HUES48 (cell line): Measurements from ENCODE around the gene ANKHD1.

Source experiments
- H3K27ac ChIP-seq: one replicate; pipeline ENCODE4 v1.7.0; 2013; ENCODE audit warnings: low read depth, low read length, inconsistent platforms
- H3K27me3 ChIP-seq: 2 replicates; pipeline ENCODE4 v1.6.1; 2013; ENCODE audit warnings: mild to moderate bottlenecking, low read length; ENCODE audit not compliant: control insufficient read depth, insufficient read depth
- H3K36me3 ChIP-seq: 2 replicates; pipeline ENCODE4 v1.6.1; 2013; ENCODE audit warnings: low read length; ENCODE audit not compliant: control insufficient read depth, insufficient read depth
- H3K4me1 ChIP-seq: 2 replicates; pipeline ENCODE4 v1.6.1; 2013; ENCODE audit warnings: mild to moderate bottlenecking, low read length; ENCODE audit not compliant: control insufficient read depth, insufficient read depth
- H3K4me3 ChIP-seq: 2 replicates; pipeline ENCODE4 v1.5.1; 2013; ENCODE audit warnings: mild to moderate bottlenecking, low read depth, low read length
- H3K9ac ChIP-seq: 2 replicates; pipeline ENCODE4 v1.6.1; 2013; ENCODE audit warnings: mild to moderate bottlenecking, low read depth, low read length, moderate library complexity
- H3K9me3 ChIP-seq: 2 replicates; pipeline ENCODE4 v1.6.1; 2013; ENCODE audit warnings: low read length; ENCODE audit not compliant: control insufficient read depth, insufficient read depth

ANKHD1 gene

DNA sequence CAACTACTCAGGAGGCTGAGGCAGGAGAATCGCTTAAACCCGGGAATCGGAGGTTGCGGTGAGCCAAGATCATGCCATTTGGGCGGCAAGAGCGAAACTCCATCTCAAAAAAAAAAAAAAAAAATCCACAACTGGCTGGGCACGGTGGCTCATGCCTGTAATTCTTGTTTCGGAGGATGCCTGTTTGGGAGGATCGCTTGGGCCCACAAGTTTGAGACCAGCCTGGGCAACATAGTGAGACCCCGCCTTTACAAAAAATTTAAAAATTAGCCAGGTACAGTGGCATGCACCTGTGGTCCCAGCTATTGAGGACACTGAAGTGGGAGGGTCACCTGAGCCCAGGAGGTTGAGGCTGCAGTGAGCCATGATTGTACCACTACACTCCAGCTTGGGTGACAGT, 144.0 kb downstream of the ANKHD1 start:
- Histone ChIP-seq H3K4me1 (peaks cover 19% of the 10 kb centered on the region), H3K36me3 (peaks cover 57% of the 10 kb centered on the region), H3K9me3 (no peaks in the 10 kb centered on the region), H3K4me3 (no peak overlapping the region), H3K27ac (no peak overlapping the region), H3K27me3 (no peaks in the 10 kb centered on the region), H3K9ac (no peak overlapping the region)

DNA sequence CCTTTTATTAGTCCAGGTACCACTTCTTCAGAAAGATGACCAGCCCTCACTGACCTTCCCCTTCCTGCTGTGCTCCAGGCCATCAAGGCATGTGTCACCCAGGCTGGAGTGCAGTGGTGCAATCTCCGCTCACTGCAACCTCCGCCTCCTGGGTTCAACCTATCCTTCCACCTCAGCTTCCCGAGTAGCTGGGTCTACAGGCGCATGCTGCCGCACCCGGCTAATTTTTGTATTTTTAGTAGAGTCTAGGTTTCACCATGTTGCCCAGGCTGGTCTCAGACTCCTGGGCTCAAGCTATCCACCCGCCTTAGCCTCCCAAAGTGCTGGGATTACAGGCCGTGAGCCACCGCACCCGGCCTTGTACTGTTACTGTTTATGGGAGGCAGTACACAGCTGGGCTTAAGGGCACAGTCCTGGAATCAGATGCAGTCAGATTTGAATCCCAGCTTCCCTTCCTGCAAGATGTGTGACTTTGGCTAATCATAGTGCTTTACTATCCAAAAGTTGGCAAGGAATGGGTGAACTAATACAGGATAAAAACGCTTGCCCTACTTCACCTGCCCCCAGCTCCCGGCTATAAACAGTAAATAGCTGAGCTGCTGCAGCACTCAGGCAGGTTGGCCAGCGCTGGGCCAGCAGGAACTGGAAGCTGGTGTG, 145.3 kb downstream of the ANKHD1 start:
- H3K4me1 ChIP-seq = peaks cover 19% of the 10 kb centered on the region
- no peaks in the 10 kb centered on the region for H3K9me3 ChIP-seq
- H3K27ac ChIP-seq = peak overlapping the region; percentile 93
- H3K27me3 ChIP-seq = no peaks in the 10 kb centered on the region
- H3K9ac ChIP-seq = peak overlapping the region; percentile 40; the same call in 1 of the 2 replicates
- H3K4me3 ChIP-seq = peak overlapping the region; percentile 43; the same call in 1 of the 2 replicates
- H3K36me3 ChIP-seq = peaks cover 57% of the 10 kb centered on the region

DNA sequence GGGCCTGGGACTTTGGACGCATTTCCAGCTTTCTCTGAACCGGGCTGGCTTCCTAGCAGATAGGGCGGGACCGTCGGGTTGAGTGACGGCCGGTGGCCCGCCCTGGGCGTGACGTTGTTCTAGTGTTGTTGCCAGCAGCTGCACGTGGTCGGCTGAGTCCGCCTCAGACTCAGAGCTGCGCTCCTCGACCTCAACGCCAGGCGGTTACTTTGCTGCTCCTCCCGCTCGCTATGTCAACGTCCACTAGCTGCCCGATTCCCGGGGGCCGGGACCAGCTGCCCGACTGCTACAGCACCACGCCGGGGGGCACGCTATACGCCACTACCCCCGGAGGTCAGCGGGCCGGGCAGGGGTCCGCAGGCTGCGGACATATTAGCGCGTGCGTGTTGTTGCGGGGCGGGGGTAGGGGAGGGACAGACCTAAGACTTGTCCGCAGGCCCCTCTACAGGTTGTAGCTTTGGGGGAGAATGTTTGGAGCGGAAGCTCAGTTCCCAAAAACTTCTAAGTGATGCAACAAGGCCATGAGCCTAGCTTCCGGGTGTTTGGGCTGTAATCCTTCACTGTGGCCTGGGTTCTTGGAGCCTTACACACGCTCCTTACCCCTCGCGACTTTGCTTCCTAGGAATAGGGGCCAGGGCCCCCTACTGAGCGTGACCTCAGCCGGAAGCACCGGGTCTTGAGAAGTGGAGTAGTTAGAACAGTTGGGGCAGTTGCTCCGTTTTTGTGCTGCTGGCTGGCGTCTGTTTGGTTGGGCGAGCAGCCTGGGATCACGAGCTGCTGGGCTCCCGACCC, 146.1 kb downstream of the ANKHD1 start, which contains the start of gene EIF4EBP3:
EIF4EBP3 (plus strand) TSS at position 155 of the 792 bp plus-strand sequence; CDS start at position 231, 76 bp downstream.
- H3K27ac ChIP-seq = peak within 1 kb of the TSS; percentile 93
- no peaks in the 10 kb centered on the region for H3K27me3 ChIP-seq
- H3K4me3 ChIP-seq = peak within 1 kb of the TSS; percentile 66

GRCh38 chr5:140548300-140548688, 146.7 kb downstream of the ANKHD1 start:
- H3K36me3 ChIP-seq = peaks cover 58% of the 10 kb centered on the region
- H3K4me3 ChIP-seq = peak overlapping the region; percentile 66
- peaks cover 19% of the 10 kb centered on the region for H3K4me1 ChIP-seq
- H3K9ac ChIP-seq = peak overlapping the region; percentile 78
- no peaks in the 10 kb centered on the region for H3K9me3 ChIP-seq
- no peaks in the 10 kb centered on the region for H3K27me3 ChIP-seq
- H3K27ac ChIP-seq = peak overlapping the region; percentile 93

More for the DNA sequence above, 146.1 kb downstream of the ANKHD1 start, which contains the start of gene EIF4EBP3:
- peaks cover 19% of the 10 kb centered on the region for H3K4me1 ChIP-seq
- peak within 1 kb of the TSS; percentile 78 for H3K9ac ChIP-seq
- H3K36me3 ChIP-seq = peaks cover 56% of the 10 kb centered on the region
- no peaks in the 10 kb centered on the region for H3K9me3 ChIP-seq

GRCh38 chr5:140548791-140549190, 147.2 kb downstream of the ANKHD1 start:
- peaks cover 60% of the 10 kb centered on the region for H3K36me3 ChIP-seq
- peak overlapping the region; percentile 66; the same call in 1 of the 2 replicates for H3K4me3 ChIP-seq
- H3K9ac ChIP-seq = no peak overlapping the region
- H3K9me3 ChIP-seq = no peaks in the 10 kb centered on the region
- H3K4me1 ChIP-seq = peaks cover 19% of the 10 kb centered on the region
- H3K27me3 ChIP-seq = no peaks in the 10 kb centered on the region
- peak overlapping the region; percentile 93 for H3K27ac ChIP-seq

DNA sequence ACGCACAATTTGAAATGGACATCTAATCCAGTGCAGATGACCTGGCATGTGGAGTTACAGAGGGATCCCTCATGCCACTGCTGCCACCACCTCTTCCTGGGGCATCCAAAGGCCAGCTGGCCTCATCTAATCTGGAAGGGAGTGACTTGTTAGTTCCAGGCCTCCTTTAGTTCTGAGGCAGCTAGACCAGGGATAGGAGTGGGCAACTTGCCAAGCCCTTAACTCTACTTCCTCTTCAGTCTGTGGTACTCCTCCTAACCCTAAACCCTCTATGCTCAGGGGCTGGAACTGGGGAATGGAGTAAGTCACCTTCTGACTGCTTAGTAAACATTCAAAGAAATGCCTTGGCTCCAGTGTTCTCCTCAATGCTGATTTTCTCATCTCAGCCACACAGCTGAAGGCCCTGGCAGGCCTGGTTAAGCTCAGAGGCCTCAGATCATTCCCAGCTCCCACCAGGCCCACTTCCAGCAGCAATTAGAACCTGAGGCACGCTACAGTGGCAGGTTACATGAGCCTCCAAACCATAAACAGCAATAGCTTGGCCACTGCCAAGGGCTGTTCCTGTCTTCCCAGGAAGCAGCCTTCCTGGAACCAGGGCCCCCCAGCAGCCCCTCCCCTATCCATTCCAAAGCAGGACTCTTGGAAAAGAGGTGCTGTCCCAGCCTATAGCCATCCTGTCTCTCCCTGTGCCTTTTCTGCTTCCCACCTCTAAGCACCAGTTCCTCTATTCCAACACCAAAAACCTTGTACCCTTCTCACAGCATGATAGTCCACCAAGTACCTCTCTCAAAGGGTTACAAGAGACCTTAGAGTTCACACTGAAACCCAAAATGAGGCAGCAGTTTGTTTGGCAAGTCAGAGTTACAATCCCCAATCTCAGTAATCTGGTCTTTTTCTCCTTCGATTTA, 147.9 kb downstream of the ANKHD1 start:
- H3K9me3 ChIP-seq = no peaks in the 10 kb centered on the region
- no peak overlapping the region for H3K4me3 ChIP-seq
- H3K9ac ChIP-seq = no peak overlapping the region
- H3K36me3 ChIP-seq = peaks cover 58% of the 10 kb centered on the region
- H3K27me3 ChIP-seq = no peaks in the 10 kb centered on the region
- H3K4me1 ChIP-seq = peaks cover 19% of the 10 kb centered on the region
- H3K27ac ChIP-seq = no peak overlapping the region

DNA sequence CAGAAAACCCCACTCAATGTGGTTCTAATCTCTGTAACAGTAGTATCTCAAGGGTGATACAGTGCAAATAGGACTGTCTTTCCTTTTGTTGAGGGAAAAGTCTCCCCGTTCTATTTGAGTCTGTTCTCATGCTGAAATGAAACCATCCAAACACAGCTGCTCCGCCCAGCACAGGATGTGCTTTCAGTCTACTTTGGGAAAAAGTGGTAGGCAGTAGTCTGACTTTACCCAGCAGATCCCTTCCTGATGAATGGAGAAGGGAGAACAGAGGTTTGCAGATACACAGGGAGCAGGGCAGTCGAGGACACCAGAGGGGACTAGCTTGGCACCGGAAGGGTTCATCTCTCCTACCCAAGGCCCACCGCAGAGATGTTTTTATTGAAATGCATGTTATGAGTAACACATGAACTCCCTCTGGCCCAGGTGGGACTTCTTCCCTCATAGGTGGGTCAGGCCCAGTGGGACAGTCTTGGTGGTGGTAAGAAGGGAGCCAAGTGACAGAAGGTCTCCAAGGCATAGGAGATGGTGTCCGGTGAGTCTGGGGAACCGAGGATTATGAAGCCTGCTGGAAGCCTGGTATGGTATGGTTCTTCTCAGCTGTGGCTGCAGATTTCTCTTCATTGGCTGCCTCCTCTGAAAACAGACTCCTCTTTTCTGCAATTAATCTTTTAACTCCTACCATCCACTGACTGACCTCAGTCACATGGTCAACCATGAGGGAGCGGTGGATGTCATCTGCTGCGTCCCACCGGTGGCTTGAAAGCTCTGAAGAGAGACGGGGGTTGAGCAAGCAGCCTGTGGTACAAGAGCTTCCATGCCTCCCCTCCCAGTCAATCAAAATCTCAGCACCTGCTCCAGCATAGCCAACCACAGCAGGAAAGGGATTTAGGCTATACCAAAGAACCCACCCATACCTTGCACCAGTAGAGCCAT, 148.8 kb downstream of the ANKHD1 start:
- Histone ChIP-seq H3K9ac (no peak overlapping the region), H3K36me3 (peaks cover 54% of the 10 kb centered on the region), H3K27ac (no peak overlapping the region), H3K4me1 (peaks cover 19% of the 10 kb centered on the region), H3K27me3 (no peaks in the 10 kb centered on the region), H3K9me3 (no peaks in the 10 kb centered on the region), H3K4me3 (no peak overlapping the region)

DNA sequence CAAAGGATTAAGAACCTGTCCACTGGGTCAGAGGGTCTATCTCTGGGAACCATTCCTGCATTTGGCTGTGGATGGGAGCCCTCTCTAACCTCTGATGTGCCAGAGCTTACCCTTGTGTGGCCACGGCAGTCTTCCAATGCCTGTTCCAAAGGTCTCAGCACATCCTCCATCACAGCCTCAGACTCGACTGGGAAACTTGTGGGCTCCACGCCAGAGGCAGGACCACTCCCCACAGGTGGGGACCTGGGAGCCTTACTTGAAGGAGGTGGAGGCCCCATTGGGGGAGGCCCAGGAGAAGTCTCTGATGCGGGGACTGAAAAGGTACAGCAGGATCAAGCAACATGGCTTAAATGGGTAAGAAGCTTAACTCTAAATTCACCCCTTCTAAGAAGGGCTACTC, 150.2 kb downstream of the ANKHD1 start:
- Histone ChIP-seq H3K9me3 (no peaks in the 10 kb centered on the region), H3K27me3 (no peaks in the 10 kb centered on the region), H3K27ac (no peak overlapping the region), H3K9ac (no peak overlapping the region), H3K36me3 (peaks cover 57% of the 10 kb centered on the region), H3K4me1 (peaks cover 21% of the 10 kb centered on the region), H3K4me3 (no peak overlapping the region)

- Histone ChIP-seq H3K27me3 (no peaks in the 10 kb centered on the region), H3K4me3 (no peak overlapping the region), H3K9me3 (no peaks in the 10 kb centered on the region), H3K9ac (no peak overlapping the region), H3K27ac (no peak overlapping the region), H3K4me1 (peaks cover 17% of the 10 kb centered on the region), H3K36me3 (peaks cover 55% of the 10 kb centered on the region)
These were observed 152.0 kb downstream of the ANKHD1 start for GRCh38 chr5:140553657-140554056.

- H3K4me3 ChIP-seq = no peak overlapping the region
- H3K27me3 ChIP-seq = no peaks in the 10 kb centered on the region
- peaks cover 47% of the 10 kb centered on the region for H3K36me3 ChIP-seq
- no peak overlapping the region for H3K27ac ChIP-seq
- H3K9ac ChIP-seq = no peak overlapping the region
- no peaks in the 10 kb centered on the region for H3K9me3 ChIP-seq
- peaks cover 13% of the 10 kb centered on the region for H3K4me1 ChIP-seq
These were observed 152.8 kb downstream of the ANKHD1 start for GRCh38 chr5:140554454-140554853.
